CD4-positive, alpha-beta T cell treated with Interleukin-21 for 1 hour (primary cell): ENCODE measurements around the gene TMEM51.

Experiments used
- DNase-seq: peaks from one replicate; pipeline ENCODE4 v3.0.0-alpha.2; 2020

TMEM51 gene, protein sequence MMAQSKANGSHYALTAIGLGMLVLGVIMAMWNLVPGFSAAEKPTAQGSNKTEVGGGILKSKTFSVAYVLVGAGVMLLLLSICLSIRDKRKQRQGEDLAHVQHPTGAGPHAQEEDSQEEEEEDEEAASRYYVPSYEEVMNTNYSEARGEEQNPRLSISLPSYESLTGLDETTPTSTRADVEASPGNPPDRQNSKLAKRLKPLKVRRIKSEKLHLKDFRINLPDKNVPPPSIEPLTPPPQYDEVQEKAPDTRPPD

GRCh38 chr1:15153184-15153841 lies at the start of gene TMEM51:
TMEM51 (plus strand) TSS chr1:15153747; CDS start chr1:15215088, 61,341 bp downstream.
- DNase-seq: no peak

- no peak for DNase-seq
Measured at GRCh38 chr1:15103906-15104305, 49.6 kb upstream of the TMEM51 start.

- no peak for DNase-seq
Measured at GRCh38 chr1:15104768-15105167, 48.8 kb upstream of the TMEM51 start.

DNA sequence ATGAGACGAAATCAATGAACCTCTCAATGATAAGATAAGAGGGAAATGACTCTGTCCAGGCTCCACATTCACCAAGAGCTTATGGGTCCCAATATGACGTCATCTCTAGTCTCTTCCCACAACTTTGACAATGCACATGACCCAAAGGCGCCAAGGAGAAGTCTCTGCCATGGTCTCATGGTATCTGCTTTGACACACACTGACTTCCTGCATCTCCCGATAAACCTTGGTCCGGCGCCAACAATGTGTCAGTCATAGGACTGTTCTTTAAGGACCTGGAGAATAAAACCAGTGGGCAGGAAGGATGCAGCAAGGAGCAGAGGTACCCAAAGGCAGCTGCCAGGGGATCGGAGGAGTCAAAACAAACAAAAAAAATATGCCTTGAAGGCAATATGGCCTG lies 46.9 kb upstream of the TMEM51 start:
- DNase-seq: no peak

GRCh38 chr1:15107058-15107687 lies 46.4 kb upstream of the TMEM51 start:
- DNase-seq: no peak

- no peak for DNase-seq
Measured at GRCh38 chr1:15107911-15108310, 45.6 kb upstream of the TMEM51 start.

DNA sequence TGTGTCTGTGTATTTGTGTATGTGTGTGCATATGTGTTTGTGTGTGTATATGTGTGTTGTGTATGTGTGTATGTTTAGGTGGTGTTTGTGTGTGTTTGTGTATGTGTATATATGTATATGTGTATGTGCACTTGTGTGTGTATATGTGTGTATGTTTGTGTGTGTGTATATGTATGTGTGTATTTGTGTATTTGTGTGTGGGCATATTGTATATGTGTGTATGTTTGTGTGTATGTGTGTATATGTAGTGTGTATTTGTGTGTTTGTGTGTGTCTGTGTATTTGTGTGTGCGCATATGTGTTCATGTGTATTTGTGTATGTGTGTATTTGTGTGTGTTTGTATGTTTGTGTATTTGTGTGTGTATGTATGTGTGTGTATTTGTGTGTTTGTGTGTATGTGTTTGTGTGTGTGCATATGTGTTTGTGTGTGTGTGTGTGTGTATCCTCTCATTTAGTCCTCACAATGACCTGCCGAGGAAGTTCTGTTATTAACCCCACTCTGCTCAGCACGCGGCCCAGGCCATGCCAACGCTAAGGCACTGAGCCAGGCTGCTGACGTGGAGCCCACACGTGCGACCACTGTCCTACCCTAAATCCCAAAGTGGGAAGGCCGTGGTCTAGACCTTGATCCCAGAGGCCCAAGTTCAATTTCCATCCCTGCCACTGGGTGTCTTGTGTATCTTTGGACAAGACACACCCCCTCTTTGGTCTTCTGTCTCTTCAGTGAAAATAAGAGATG lies 43.2 kb upstream of the TMEM51 start:
- DNase-seq: no peak

DNA sequence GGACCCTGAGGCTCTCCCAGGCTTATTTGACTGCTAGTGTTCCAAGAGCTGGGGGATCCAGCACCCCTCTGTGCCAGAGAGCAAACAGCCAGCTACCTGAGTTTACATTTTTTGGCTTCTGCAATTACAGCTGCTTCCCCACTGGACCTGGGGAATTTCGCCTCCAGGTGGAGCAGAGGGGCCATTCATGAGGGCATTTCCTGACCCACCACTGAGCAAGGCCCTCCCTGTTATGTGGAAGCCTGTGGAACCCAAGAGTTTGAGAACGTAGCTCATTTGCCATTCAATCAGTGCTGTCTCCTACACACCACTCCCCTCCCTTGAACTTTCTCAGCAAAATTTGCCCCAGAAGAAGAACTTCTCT lies 42.7 kb upstream of the TMEM51 start:
- no peak for DNase-seq

DNA sequence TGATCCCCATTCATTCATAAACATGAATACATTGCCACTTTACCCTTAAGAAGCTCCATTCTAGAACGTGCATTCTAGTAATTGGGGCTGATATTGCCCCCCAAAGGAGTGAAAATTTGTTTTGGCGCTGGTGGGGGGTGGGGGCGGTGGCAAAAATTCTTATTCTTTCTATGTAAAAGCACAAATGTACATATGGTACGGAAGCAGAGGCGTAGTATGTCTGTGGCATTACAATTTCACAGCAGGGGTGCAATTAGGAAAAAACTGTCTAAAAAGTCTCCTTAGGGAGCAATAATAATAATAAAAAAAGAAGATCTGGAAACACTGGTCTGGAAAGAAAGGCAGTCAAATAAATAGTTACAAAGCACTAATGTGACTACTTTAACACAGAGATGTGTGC lies 40.4 kb upstream of the TMEM51 start:
- no peak for DNase-seq

DNA sequence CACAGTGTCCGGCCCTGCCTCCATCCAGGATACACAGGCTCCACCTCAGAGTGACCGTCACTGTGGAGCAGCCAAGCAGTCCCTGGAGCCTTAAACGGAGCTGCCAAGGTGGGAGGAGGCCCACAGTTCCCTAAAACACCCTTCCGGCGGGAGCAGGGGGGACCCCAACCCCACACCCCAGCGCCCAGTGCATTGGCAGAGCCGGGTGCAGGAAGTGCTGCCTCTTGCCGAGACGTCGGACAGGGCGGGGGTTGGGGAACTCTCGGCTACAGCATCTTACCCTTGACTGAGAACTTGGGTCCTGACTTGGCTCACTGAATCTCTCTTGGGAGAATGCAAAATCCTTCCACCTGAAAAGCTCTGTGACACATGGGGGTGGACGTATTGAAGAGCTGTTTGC lies 38.7 kb upstream of the TMEM51 start:
- no peak for DNase-seq

DNA sequence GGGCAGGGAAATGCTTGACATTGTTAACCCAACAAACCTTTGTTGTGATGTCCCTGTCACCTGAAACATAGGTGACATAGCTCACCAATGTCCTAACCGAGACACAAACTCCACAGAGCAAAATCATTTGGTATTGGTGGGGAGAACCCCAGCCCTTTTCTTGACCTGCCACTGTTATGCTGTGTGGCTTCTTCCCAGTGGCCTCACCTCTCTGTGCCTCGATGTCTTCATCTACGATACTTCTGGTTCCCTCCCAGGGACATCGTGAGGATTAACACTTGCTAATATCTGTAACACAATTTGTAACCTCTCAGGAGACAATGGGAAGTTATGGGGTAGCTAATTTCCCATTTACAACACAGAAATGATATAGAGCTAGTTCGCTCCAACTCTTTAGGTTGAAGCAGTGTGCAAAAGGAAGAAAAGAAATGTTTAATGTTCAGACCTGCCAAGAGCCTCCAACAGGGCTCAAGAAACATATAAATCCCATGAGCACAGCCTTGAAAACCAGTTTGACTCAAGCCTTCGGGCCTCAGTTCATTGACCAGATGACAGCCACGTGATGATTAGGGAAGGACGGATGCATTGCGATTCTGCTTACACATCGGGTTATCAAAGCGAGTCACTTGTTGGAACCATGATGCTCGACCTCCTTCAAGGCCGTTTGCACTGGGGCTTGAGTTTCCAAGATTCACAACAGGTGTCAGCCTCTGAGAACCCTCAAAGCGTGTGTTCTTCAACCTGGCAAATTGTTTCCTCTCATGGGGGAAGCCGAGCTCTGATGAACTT lies 37.8 kb upstream of the TMEM51 start:
- DNase-seq: no peak

DNA sequence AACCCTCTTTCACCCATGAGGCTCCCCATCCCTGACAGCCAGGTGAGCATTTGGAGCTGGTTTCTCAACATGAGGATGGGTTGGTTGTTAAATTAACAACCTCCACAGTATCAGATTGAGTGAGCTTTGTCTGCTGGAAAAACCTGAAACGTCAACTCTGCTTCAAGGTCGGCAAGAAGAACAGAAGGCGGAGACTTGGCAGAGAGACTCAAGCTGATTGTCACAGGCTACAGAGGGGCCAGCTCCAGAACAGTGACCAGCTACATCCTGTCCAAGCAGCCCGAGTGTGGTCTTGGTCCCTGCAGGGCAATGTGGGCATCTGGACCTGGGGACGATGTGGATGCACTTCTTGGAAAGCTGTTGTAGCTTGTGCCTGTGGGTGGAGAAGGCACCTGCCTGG lies 36.6 kb upstream of the TMEM51 start:
- DNase-seq: no peak

DNA sequence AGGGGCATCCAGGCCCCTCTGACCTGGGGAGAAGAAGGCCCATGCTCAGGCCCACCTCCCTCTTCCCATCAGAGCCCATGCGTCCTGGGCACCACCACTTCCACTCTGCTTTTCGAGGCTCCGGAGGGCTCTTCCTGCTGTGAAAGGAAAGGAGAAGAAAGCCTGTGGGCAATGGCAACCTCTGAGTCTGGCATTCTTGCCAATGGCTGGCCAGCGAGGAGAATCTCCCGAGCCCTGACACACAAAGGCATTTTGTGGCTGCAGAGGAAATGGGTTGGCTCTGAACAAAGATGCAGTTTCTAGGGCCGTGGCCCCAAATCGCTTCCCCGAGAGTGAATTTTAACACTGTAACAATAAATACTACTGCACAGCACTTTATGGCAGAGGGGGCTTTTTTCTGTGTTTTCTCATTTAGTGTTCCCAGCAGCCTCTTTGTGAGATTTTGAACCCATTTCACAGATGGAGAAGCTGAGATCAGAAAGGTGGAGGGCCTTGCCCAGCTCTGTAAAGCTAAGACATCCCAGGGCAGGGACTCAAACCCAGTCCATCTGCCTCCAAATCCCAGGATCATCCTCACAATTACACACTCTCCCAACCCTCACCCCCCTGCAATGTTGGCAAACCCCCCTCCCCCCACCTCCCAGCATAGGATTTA lies 35.7 kb upstream of the TMEM51 start:
- DNase-seq: no peak

DNA sequence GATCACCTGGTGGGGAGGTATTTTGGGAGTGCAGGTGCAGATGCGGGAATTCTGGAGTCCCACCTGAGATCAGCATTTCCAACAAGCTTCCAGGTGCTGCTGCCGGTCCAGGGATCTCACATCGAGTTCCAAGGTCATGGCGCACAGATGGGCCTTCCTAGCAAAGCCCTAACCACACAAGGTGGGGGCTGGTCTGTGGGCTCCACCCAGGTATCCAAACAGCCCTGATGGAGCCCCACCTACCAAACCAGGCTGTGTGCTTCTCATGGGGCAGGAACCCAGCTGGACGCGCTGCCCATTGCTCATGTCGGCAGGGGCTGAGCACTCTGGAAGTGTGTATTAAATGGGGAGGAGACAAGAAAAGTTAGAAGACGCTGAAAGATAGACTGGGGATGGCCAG lies 35.0 kb upstream of the TMEM51 start:
- no peak for DNase-seq

- DNase-seq: no peak
Measured at GRCh38 chr1:15120251-15120945, 33.1 kb upstream of the TMEM51 start.

DNA sequence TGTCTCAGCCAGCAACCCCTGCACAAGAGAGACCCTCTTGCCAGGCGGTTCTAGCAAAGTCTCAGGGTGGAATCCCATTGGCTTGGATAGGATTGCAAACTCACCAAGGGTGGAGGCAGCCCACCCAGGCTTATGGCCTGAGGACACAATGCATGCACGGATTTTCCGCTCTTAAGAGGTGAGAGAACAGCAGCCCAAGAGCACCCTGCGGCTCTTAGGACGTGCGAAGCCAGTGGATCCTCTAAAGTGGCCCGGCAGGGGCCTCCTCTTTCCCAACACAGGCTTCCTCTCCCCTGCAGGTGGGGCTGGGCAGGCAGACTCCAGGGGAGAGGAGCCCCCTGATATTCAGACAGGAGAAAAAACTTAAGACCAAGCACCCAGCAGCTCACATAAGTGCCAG lies 31.2 kb upstream of the TMEM51 start:
- DNase-seq: no peak

GRCh38 chr1:15123270-15123669 lies 30.3 kb upstream of the TMEM51 start:
- no peak for DNase-seq

GRCh38 chr1:15123925-15124324 lies 29.6 kb upstream of the TMEM51 start:
- no peak for DNase-seq

DNA sequence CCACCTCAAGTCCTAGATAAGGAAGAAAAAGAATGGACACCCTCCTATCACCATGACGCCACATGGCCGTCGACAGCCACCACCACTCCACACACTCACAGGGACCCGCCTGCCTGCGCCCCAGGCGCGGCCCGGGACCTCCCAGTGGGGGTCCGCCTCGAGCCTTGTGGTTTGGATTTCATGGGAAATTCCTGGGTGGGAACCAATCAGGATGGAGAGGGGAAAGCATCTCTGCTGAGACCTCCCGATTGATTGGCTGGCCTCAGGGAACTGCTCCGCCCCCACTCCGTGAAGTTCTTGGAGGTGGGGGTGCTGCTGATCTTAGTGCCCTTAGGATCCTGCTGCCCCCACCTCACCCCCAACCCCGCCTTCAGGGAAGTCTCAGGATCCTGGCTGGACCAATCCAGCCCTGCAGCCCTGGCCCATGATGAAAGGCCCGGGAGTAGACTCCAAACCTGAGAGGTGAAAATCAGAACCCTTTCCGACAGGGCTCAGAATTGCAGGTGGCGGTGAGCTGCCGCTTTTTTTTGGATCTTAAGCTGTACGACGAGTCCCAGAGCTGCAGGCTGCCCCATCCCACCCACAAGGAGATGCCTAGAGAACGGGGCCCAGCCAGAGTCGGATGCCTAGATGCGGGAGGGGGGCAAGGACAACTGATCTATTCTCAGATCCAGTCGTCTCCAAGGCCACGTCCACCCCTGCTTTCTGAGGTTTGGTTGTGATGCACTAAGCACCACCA lies 29.0 kb upstream of the TMEM51 start:
- DNase-seq: no peak

DNA sequence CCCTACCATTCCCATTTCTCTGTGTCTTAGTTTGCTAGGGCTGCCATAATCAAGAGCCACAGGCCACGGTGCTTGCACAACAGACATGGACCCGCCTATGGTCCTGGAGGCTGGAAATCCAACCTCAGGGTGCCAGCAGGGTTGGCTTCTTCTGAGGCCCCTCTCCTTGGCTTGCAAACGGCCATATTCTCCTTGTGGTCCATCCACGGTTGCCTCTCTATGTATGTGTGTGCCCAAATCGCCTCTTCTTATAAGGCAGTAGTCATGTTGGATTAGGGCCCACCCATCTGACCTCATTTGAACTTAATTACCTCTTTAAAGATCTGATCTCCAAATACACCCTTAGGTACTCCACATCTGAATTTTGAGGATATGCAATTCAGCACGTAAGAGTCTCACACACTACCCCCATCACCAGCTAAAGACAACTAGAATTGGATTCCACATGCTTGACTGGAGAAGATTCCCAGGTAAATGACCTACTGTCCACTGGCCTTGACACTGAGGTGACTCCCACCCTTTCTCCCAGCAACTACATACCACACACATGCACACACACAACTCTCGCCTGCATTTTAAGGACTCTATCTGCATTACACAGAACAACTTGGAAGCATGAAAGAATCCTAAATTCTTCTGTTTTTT lies 28.3 kb upstream of the TMEM51 start:
- DNase-seq: no peak

DNA sequence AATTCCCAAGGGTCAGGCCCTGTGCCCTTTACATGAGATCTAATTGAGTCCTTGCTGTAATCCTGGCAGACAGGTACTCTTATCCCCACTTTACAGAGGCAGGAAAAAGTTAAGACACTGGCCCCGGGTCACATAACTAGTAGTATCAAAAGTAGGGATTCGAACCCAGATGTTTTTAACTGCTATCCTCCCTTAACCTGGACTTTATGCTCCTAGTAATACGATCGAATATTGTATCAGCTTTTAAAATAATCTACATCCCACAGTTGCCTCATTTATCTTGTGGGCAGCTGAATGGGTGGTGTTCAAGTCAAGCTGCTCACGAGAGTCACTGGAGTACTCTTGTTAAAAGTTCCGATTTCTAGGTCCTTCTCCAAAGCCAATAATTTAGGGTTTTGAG lies 25.5 kb upstream of the TMEM51 start:
- no peak for DNase-seq
